ENCODE results near the gene EPHB2.

The EPHB2 gene

DNA sequence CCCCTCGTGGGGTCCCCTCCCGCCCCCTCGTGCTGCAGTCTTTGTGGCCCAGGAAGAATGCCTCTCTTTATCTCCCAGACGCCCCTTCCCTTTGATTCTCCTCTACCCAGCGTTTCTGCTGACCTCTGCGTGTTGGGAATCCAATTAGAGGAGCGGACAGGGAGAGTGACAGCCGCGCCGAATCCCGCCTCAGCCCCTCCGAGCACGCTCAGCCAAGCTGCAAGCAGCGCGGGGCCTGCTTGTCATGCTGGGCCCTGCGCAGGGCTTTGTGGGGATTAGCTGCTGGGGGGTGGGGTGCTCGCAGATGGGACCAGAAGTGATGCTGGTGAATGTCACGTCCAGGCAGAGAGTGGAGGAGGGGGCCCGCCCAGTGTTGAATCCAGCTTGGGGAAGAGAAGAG, 91.1 kb downstream of the EPHB2 start:
- no peak for DNase-seq (ENCODE audit: low spot score)

DNA sequence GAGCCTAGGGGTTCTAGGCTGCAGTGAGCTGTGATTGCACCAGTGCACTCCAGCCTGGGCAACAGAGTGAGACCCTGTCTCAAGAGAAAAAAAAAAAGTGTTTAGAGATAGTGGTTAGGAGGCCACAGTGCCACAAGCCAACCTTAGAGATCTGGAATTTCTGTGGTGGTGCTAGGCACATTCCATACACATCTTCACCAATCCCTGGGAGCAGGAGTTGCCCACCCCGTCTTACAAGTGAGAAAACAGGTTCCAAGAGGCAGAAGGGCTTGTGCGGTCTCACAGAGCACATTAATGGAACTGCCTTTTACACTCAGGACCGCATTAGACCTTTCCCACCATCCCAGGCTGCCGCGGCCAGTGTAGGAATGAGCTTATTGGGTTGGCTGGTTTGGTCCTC, 93.2 kb downstream of the EPHB2 start:
- DNase-seq (ENCODE audit: low spot score), result no peak

DNA sequence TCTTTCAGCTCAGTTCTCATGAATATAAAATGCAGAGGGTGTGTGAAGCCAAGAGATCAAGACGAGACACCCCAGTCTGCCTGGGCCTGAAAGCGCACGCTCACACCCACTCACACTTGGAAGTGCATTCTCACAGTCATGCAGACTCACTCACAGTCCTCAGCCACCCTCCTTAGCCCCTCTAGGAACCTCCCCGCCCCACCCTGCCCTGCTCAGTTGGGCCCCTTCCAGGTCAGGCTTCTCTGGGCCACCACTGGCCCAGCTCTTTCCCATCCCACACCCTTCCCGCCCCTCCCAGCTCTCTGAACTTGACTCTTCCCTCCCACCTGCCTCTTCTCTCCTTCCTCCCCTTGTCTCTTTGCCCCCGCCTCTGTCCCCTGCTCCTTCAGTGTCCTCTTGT, 93.8 kb downstream of the EPHB2 start:
- no peak for DNase-seq (ENCODE audit: low spot score)

DNA sequence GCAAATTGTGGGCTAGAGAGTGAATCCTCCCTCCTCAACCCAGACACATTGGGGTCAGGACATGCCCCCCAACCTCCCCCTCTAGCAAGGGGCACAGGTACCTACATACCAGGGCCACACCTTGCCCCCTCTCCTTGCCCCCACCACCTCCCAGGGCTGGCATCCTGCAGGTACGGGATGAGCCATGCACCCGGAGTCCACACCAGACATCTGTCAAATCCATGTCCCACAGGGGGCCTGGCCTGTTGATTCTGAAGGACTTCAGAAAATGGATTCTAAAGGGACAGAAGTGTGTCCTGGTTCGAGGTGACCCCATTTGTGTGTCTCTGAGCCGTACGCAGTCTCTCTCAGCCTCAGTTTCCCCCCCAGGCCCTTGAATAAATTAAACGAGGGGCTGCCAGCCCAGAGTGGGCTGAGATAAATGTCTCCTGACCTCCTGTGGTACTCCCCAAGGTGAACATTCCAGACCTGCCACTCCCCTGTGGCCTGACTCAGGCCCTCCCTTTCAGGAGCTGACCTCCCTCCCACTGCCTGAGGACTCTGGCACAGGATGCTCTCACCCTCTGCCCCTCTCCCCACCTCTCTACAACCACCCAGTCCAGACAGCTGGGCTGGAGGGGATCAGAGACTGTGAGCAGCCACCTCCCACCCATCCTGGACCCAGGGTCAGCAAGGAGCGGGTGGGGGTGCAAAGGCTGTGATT, 94.5 kb downstream of the EPHB2 start:
- DNase-seq (ENCODE audit: low spot score), result no peak

DNA sequence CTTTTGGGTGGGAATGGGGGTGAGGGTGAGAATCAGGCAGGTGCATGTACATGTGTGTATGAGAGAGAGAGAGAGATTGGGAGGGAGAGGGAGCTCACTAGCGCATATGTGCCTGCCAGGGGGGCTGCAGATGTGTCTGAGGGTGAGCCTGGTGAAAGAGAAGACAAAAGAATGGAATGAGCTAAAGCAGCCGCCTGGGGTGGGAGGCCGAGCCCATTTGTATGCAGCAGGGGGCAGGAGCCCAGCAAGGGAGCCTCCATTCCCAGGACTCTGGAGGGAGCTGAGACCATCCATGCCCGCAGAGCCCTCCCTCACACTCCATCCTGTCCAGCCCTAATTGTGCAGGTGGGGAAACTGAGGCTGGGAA, 95.0 kb downstream of the EPHB2 start:
- no peak for DNase-seq (ENCODE audit: low spot score)

DNA sequence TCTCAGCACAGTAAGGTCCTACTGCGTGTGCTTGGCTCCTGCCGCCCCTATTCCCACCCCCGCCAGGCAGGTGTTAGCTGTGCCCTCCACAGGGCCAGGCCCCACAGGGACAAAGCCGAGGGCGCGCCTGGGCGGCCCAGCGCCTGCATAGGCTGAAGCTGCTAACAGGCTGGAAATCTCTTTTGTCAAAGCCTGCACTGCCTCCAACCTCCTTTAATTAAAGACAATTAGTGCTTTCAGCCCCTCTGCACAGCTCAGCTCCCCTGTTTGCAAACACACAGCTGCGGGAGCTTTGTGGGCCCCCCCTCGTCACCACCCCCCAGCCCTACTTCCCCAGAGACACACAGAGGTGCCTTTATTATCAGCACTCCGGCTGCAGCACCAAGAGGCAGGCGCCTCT, 95.9 kb downstream of the EPHB2 start:
- no peak for DNase-seq (ENCODE audit: low spot score)

DNA sequence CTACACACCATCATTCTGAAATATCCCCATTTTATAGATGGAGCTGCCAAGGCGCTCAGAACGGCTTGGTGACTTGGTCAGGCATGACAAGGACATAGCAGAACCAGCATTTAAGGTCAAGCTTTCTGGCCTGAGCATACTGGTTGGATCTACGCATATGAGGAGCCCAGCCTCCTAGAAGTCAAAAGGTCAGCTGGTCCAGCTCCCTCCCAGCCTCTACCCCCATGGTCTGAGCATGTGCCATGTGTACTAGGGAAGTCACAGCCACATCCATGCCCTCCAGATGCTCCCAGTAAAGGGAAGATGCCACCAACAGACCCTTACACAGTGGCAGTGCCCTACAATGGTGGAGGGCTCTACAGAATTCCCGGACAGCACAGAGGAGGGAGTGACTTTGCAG, 96.7 kb downstream of the EPHB2 start:
- no peak for DNase-seq (ENCODE audit: low spot score)

DNA sequence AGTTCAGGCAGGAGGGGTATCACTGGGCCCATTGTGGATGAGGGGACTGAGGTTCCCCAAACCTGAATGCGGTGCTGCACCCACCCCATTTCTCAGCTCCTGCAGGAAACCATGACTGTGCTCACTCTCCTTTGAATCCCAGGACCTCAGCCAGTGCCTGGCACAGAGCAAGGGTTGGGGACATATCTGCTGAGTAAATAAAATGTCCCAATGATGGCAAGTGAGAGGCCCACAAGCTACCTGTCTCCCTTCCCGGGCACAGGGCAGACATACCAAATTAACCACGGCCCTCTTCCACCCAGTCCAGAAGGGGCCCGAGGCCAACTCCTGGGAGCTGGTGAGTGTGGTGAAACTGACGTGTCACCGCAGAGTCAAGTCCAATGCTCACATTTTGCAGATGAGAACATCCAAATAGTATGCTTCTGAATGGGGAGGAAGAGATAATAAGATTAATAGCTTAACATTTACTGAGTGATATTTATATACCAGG, 97.6 kb downstream of the EPHB2 start:
- no peak for DNase-seq (ENCODE audit: low spot score)

DNA sequence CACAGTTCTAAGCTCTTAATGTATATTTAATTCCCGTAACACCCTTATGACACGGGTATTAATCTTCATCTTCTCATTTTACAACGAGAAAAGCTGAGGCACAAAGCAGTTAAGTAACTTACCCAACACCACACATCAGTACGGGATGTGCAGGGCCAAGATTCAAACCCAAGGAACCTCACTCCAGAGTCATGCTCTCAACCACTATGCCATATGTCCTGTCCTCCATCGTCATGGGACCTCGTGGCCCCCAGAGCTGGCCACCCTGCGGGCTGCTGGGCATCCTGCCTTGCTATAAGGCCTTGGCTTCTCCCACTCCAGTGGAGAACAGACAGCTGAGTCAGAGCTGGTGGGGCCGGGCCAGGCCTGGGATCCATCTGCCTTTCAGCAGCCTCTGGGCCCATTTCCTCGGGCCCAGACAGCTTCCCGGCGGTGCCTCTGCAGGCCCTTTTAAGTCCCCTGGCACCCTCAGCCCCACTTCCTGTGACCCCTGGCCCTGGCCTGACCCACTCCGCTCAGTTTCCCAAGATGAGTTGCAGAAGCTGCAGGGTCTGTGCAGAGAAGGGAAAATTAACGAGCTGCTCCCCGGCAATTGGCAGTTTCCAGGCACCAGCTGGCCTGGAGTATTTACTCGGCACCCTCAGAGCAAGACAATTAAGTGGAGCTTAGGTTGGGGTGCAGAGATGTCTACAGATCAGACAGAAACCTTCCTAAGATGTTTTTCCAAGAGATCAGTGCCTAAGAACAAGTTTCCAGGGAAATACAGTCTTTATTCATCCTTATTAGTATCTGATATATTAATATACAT, 98.2 kb downstream of the EPHB2 start:
- DNase-seq (ENCODE audit: low spot score), result no peak

DNA sequence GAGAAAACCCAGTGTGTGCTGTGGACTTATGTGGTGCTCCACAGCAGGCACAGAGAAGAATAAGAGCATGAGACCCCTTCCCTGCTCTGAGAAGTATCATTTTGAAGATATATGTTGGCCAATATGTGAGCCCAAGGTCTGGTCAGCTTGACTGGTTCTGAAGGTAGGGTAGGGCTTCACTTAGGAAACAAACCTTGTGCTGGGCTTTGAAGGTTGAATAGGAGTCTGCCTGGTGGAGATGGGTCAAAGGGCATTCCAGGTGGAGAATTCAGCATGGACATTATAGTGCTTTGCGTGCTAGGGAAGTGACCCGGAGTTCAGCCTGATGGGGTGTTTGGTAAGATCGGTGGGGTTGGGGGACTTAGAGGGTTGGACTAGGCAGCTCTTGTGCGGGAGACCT, 99.1 kb downstream of the EPHB2 start:
- DNase-seq (ENCODE audit: low spot score), result no peak

DNA sequence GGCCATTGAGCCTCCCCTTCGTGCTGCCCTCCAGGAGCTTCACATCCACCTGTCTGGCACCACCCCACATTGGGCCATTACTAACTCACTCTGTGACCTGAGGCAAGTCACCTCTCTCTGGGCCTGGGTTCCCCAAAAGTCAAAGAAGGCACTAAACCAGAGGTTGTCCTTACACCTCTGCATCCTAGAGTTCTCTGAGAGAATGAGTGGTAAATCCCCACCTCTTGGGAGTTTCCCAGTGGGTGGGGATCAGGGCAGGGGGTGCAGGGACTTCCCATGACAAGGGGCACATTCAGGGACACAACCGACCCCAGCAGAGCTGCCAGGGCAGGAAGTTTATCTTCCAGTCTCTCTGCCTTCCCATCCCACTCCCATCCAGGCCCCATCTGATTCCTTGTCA, 99.7 kb downstream of the EPHB2 start:
- DNase-seq (ENCODE audit: low spot score), result no peak

DNA sequence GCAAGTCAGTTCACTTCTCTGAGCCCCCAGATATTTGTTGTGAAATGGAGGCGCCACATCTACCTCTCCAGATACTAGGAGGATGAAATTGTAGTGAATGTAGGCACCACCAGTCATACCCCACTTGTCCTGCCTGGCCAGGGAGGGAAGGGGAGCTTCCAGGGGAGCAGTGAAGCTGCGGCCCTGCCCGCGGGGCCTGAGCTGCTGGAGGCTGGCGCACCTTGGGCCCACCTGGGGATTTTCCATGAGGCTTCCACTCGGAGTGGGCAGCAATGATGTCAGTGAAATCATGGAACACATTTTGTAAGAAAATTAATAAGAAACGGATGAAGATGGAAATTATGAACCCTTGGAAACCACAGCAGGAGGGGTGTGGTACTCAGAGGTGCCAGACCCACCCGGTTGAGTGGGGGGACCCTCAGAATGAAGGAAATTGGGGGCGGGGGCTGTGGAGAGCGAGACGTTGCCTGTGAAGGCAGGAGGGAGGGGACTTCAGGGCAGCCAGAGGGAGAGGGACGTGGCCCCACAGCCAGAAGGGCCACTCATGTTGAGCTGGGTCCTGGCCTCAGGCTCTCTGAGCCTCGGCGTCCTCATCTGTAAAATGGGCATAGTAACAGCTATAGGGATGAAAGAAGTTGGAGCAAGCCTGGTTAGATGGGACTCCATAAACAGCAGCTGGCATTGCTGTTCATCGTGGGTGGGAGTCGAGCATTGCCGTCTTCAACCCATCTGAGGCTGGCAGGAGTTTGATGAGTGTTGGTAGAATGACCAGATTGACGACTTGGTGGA, 101.6 kb downstream of the EPHB2 start:
- DNase-seq (ENCODE audit: low spot score), result no peak

DNA sequence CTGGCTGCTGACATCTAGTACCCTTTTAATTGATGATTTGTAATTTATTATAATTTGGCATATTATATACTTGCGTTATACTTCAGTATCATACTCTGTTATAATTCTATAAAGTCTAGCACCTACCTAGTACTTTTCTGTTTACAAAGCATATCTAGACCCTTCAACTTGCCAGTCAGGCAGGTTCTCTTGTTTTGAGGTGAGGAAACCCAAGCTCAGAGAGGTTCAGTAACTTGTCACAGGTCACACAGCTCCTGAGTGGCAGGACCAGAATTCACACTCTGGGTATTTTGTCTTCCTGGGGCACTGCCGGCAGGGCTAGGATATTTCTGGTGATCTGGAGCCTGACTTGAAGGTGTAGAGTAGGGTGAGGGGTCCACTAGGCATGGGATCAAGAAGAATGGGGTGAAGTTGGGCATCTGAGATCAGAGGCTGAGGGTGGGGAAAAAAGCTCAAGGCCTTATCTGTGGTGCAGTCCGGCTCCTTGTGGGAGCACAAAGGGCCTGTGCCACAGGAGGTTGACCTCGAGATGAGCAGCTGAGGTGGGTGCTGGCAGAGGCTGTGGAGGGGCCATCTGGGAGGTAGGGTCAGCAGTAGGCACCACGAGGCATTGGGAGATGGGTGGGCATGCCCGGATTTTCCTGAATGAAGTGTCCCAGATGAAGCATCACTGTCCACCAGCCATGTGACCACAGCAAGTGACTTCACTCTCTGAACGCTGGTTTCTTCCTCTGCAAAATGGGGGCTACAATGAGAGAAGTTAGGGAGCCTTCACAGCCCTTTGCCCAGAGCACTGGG, 102.6 kb downstream of the EPHB2 start:
- no peak for DNase-seq (ENCODE audit: low spot score)

DNA sequence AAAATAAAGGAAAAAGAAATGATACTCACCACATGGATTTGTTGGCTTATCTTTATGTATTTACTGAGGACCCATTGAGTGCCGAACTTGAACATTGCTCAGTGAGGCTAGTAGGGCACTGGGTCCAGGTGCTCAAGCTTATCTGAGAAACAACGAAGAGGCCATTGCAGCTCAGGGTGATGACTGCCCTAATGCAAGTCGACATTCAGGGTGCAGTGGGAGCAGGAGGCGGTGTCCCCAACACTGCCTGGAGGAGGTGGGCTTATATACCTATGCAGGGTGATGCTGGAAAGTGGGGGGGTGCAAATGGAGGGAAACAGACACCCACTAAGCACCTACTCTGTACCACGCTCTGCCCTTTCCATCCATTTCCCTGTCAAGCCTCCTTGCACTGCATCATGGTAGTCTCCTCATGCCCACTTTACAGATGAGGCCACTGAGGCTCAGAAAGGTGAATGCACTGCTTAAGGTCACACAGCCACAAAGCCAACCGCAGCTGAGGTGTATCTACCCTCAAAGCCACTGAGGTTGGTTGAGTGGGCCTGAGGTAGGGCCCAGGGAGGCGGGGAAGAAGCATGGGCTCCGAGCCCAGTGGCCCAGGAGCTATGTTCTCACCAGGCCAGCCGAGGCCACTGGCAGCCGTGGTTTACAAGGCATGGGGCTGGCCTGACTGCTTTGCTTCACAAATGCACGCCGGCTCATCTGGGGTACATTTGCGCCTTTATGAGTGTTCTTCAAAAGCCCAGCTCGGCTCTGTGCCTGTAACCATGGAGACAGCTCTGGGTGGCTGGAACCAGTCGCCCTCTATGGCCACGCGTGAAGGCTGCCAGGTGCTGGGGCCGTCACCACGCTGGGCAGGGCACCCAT, 103.8 kb downstream of the EPHB2 start:
- no peak for DNase-seq (ENCODE audit: low spot score)

DNA sequence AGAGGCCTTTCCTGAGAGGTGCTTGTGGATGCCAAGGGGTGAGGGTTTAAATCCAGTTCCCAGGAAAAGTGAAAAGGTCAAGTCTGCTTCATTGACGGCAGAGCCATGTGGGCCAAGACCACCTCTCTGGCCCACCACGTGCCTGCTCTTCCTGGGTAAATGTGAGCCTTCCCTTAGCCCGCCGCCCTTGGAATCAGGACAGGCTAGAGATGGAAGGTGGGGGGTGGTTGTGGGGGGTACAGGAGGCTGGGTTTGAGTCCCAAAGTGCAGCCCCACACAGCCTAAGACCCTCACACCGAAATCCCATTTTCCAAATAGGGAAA, 104.4 kb downstream of the EPHB2 start:
- DNase-seq (ENCODE audit: low spot score), result no peak

DNA sequence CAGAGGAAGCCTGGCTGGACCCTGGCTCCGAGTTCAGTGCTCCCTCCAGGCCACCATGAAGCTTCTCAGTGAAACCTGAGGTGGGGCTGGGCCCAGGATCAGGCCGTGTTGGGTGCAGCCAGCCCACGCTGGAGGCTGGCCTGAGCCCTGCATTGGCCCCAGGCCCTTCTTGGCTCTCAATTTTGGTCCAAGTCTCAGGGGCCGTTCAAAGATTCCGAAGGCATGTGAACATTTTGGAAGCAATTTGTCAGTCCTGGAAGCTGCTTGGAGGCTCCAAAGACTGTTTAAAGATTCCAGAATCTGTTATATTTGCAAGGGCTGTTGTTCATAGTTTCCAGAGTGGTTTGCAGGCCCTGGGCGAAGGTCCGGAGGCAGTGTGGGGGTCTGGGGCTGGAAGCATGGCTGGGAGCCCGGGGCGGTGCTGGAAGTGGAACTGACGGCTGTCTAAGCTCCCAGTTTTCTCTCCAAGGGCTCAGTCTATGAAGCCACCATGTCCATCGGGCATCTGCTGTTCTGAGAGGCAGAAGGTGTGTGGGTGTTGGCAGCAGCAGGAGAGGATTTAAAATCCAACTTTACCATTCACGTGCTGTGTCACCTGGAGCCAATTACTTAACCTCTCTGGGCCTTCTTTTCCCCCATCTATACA, 104.9 kb downstream of the EPHB2 start:
- DNase-seq (ENCODE audit: low spot score), result no peak

DNA sequence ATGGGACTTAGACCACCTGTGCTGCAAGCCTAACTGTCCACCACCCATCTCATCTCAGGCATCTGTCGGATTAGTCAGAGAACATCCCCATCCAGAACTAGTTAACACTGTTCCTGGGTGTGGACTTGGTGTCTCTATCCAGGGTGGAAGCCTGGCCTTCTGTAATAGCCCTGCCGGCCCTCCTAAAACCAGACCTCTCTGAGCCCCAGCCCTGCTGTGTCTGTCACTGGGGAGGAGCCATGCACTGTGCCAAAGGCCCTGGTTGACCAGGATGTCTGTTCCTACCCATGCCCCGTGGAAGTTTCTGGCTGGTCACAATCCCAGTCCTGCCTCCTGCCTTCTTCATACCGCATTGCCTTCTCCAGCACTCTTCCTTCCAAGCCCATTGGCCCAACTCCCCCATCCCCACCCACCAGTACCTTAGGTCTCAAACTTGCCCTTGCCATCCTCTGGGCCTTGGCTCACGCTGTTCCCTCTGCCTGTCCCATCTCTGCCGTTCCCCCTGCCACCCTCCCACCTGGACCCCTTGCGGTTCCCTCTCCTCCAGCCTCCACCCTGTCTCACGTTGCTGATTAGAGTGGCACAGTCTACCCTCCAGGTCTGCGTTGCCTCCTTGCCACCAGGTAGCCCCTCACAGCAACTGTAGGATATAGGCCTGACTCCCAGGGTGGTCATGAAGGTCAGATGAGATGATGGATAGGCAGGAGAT, 105.6 kb downstream of the EPHB2 start:
- DNase-seq (ENCODE audit: low spot score), result no peak

DNA sequence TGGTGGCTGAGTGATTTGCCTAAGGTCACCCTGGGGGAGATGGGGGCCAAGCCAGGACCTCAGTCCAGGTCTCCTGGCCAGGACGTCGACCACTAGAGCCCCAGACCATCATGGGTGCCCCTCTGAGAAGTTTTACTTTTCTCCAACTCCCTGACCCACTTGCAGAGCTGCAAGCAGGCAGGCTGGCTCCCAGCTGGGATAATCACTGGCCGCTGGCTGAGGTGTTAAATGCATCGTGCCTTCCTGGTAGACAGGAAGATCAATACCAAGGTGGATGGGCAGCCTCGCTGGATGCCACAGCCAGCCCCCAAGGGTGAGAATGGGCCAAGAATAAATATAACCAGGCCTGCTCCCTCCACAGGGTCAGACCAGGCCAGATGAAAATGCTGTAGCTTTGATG, 106.2 kb downstream of the EPHB2 start:
- DNase-seq (ENCODE audit: low spot score), result no peak

DNA sequence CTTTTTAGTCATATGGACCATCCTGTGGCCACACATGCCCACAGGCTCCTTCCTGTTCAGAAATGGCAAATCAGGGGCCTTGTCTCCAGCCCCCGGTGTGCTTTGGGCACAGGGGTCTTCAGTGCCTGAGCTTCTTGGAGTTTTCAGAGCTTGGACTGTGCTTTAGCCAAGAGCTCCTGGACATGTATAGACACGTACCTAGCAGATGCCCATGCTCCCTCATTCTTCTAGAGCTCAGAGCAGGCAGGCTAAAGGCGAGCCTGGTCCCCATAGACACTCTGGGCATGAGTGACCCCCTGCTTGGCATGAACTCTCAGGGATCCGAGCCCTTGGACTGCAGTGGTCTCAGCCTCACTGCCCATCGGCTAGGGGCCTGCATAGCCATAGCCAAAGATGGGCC, 106.8 kb downstream of the EPHB2 start:
- no peak for DNase-seq (ENCODE audit: low spot score)
